Liver (tissue), 3 donors: ENCODE measurements around the gene PAX5.

Experiments
- CTCF ChIP-seq: fragments of 150-350 bp; IDR thresholded peaks from 2 replicates; pipeline ENCODE4 v1.5.1; 2017; ENCODE audit warnings: improper control_type of control experiment, low read depth, low read length; ENCODE audit not compliant: missing input control
- JUND ChIP-seq, 2 donors: IDR thresholded peaks; 2 replicates each; pipeline ENCODE4 v1.6.1; 2016; ENCODE audit warnings: antibody characterized with exemption in 2 of 2
- REST ChIP-seq: IDR thresholded peaks from 2 replicates; pipeline ENCODE4 v1.6.1; 2016; ENCODE audit warnings: antibody characterized with exemption, mild to moderate bottlenecking
- SP1 ChIP-seq: IDR thresholded peaks from 2 replicates; pipeline ENCODE4 v1.6.1; 2018; ENCODE audit warnings: antibody characterized with exemption, mild to moderate bottlenecking
- YY1 ChIP-seq: IDR thresholded peaks from 2 replicates; pipeline ENCODE4 v1.6.1; 2016; ENCODE audit warnings: antibody characterized with exemption, mild to moderate bottlenecking
- donor health status: healthy.
- donor health status: healthy.

- TF ChIP-seq REST (no peak), CTCF (no peak), YY1 (no peak), SP1 (no peak), JUND (IDR thresholded peaks at IDR 0.05) (no peak)
These were observed 7.0 kb downstream of the PAX5 start for GRCh38 chr9:37026931-37027581.
